ENCODE results near the gene PVALB.

PVALB gene

DNA sequence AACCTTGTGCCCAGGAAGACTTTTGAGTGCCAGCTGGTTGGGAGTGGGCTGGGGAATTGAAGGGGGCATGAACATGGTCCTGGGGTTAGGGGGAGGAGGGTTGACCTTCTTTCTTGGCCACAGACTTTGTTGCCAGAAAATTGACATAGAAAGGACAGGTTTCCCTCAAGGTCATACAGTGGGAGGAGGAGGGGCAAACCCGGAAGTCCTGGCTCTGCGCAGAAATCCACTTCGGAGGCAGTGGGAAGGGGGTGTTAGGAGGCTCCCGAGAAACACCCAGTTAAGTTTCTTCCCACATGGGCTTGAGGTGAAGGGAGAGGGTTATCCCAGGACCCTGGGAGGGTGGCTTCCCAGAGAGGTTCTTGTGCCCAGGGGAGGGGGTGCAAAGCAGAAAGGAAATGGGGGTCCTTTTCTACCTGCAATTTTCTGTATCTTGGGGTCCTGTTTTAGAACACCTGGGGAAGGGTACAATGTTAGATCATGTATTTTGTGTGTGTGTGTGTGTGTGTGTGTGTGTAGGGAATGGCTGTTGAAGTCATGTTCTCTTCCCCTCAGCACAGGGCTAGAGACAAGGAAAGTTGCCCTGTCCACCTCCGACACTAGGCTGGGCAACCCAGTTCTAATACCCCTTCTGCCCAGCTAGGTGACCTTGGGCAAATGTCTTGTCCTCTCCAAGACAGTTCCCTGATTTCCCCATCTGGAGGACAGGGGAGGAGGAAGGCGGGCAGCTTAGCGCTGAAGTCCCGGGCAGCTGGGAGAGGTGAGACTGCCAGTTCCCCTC is 1.1 kb downstream of the PVALB start:
- DNase-seq (ENCODE audit: low read depth, low spot score) = no peak
- TF ChIP-seq, protein P1, sequence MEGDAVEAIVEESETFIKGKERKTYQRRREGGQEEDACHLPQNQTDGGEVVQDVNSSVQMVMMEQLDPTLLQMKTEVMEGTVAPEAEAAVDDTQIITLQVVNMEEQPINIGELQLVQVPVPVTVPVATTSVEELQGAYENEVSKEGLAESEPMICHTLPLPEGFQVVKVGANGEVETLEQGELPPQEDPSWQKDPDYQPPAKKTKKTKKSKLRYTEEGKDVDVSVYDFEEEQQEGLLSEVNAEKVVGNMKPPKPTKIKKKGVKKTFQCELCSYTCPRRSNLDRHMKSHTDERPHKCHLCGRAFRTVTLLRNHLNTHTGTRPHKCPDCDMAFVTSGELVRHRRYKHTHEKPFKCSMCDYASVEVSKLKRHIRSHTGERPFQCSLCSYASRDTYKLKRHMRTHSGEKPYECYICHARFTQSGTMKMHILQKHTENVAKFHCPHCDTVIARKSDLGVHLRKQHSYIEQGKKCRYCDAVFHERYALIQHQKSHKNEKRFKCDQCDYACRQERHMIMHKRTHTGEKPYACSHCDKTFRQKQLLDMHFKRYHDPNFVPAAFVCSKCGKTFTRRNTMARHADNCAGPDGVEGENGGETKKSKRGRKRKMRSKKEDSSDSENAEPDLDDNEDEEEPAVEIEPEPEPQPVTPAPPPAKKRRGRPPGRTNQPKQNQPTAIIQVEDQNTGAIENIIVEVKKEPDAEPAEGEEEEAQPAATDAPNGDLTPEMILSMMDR (IDR thresholded peaks at IDR 0.05; ENCODE audit: insufficient read depth, low read length, missing control alignments) = no peak
- no peak overlapping the region for H3K4me3 ChIP-seq (ENCODE audit: low read depth, low read length)
- CTCF ChIA-PET = no interaction called here
- POLR2A ChIA-PET = no interaction called here

DNA sequence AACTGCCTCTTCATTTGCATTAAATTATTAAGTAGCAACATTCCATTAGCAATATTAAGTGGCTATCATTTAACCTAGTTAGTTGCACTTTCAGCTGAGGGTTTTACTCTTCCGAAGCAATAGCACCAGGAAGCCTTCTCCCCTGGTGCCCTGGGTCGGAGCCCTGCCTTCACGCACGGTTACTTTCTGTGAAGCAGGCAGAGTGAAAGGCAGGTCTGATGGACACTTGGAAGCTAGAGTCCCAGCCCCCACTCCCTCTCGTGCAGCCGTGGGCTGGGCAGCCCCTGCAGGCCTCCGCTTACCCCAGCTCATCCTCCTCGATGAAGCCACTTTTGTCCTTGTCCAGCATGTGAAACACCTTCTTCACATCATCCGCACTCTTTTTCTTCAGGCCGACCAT is 2.0 kb downstream of the PVALB start:
- TF ChIP-seq, protein P1 (IDR thresholded peaks at IDR 0.05; ENCODE audit: insufficient read depth, low read length, missing control alignments) = no peak
- no peak for DNase-seq (ENCODE audit: low read depth, low spot score)
- H3K4me3 ChIP-seq (ENCODE audit: low read depth, low read length) = no peak overlapping the region
- POLR2A ChIA-PET = no interaction called here
- CTCF ChIA-PET = interaction anchor here (0.9 kb wide), 1 partner anchor 41 kb away, joined by 3 read pairs; no protein-coding TSS in a partner anchor

DNA sequence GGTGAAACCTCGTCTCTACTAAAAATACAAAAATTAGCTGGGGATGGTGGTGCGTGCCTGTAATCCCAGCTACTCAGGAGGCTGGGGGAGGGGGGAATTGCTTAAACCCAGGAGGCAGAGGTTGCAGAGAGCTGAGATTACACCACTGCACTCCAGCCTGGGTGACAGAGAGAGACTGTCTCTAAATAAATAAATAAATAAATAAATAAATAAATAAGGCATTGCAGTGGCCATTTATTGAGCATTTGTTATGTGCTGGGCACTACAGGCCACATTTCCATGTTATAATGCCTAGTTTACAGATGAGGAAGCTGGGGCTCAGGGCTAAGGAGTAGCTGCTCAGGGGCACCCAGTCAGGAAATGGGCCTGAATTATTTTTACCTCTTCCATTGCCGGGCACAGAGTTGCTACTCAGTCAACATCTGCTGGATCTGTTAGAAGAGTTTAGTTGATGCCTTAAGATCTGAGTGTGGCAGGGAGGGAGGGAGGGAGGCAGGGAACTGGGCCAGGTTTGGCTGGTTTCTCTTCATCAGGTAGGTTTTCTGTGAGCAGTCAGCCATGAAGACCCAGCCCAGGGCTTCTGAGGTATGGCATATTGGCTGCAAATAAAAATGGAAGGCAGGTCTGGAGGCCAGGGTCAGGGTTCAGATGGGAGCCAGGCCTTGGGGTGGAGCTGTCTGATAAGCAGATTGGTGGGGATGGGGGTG is 5.6 kb downstream of the PVALB start:
- TF ChIP-seq, protein P1 (IDR thresholded peaks at IDR 0.05; ENCODE audit: insufficient read depth, low read length, missing control alignments) = no peak
- POLR2A ChIA-PET = no interaction called here
- no peak for DNase-seq (ENCODE audit: low read depth, low spot score)
- H3K4me3 ChIP-seq (ENCODE audit: low read depth, low read length) = no peak overlapping the region
- CTCF ChIA-PET = interaction anchor here (2.6 kb wide), 1 partner anchor 45 kb away, joined by 9 read pairs; no protein-coding TSS in a partner anchor

DNA sequence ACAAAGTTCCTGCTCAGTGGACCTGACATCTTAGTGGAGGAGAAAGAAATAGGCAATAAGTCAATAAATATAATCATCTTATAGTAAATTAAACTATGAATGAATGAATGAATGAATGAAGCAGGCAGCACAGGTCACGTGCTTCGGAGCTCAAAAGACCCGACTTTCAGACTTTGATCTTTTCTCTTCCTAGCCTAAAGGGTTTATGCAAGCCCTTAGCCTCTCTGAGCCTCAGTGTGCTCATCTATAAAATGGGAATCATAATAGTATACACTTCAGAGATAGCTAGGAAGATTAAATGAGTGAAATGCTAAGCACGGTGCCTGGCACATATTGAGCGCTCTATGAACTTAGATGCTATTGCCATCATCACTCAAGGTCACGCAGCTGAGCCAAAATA is 7.5 kb downstream of the PVALB start:
- ChIA-PET CTCF (interaction anchor here (1.2 kb wide), 1 partner anchor 29 kb away, joined by 3 read pairs; no protein-coding TSS in a partner anchor), POLR2A (no interaction called here)
- TF ChIP-seq, protein P1 (IDR thresholded peaks at IDR 0.05; ENCODE audit: insufficient read depth, low read length, missing control alignments) = no peak
- DNase-seq (ENCODE audit: low read depth, low spot score) = no peak
- H3K4me3 ChIP-seq (ENCODE audit: low read depth, low read length) = no peak overlapping the region

DNA sequence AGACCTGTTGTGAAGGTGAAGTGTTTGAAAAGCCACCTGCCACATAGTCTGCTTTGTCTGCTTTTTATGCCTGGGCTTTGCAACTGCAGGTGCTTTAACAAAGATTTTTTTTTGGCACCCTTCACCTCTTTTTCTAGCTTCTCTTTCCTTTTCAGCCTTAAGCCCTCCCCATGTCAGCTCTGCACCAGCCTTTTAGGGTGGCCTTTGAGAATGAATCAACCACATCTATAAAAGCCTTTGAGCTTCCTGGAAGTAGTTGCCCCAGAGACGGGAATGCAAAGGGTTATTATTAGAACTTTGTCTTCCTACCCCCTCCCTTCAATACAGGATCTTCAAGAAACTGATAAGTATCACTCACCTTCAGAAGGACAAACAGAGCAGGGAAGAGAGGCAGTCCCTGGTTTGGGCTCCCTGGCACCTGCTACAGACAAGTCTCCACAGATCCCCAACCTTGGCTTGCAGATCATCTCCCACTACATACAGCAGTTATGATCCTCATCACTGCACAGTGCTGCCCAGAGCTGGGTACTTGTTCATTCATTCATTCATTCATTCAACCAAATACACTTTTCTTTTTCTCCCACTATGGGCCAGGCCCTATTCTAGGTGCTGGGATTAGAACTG is 8.0 kb downstream of the PVALB start:
- CTCF ChIA-PET = interaction anchor here (1.0 to 1.2 kb wide), 2 partner anchors 28 to 169 kb away, joined by 3 read pairs; no protein-coding TSS in a partner anchor

More for the DNA sequence above, 8.0 kb downstream of the PVALB start:
- POLR2A ChIA-PET = no interaction called here
- TF ChIP-seq, protein P1 (IDR thresholded peaks at IDR 0.05; ENCODE audit: insufficient read depth, low read length, missing control alignments) = no peak
- no peak overlapping the region for H3K4me3 ChIP-seq (ENCODE audit: low read depth, low read length)
- no peak for DNase-seq (ENCODE audit: low read depth, low spot score)
